Posterior vena cava (tissue), 2 donors: ENCODE measurements around the gene PPP1CA. TPM values are rescaled to one million over a fixed set of nuclear protein-coding genes. Genes with fewer than 3 reads are reported as not detected.
"Not testable (repeated sequence)": the region's sequence is repeated elsewhere in the genome, so short reads cannot be mapped to it uniquely, and the experiment has no call there.

Source experiments
- DNase-seq: peaks from one replicate; pipeline ENCODE4 v3.0.0-alpha.2; 2020; ENCODE audit warnings: low spot score
- intact Hi-C, 2 donors: fragments of 100-400 bp; cut with DNase I; formaldehyde crosslinking; loops; one replicate each; pipeline versions ENCODE4 v1.14.1 to v1.14.2; 2022 to 2023
- total RNA-seq, 2 donors: library from RNA; stranded (reverse); fragmentation: NEBNext Ultra II Directional; extraction: Animal tissue kit (Norgen Biotek cat#: 25700); gene quantifications; one replicate each; pipeline ENCODE4 v1.2.1, GENCODE V29; 2021
- donor health status: DM: yes; HTN: yes; CAD: no.
- donor health status: DM: yes; HTN: yes; CAD: no.

PPP1CA gene
- total RNA-seq, 2 donors from 2014 or later: 62.1 to 70.6 TPM

GRCh38 chr11:67406969-67407687 lies 5.5 kb upstream of the PPP1CA start:
- intact Hi-C loops: loop anchor here in 1 of 2 donors (10.0 kb wide), 1 partner anchor 98 kb away; the partner anchor contains the start of genes CDK2AP2 and PITPNM1
- DNase-seq: no peak

- no peak for DNase-seq
- intact Hi-C loops: loop anchor here in 1 of 2 donors (10.0 kb wide), 1 partner anchor 98 kb away; the partner anchor contains the start of genes CDK2AP2 and PITPNM1
These were observed 4.8 kb upstream of the PPP1CA start for GRCh38 chr11:67406420-67406968.

- intact Hi-C loops: loop anchor here in 1 of 2 donors (10.0 kb wide), 1 partner anchor 99 kb away; the partner anchor contains the start of genes CDK2AP2 and PITPNM1
- no peak for DNase-seq
These were observed 4.2 kb upstream of the PPP1CA start for GRCh38 chr11:67405688-67406339.

- no peak for DNase-seq
- intact Hi-C loops: loop anchor here in 1 of 2 donors (10.0 kb wide), 1 partner anchor 100 kb away; the partner anchor contains the start of genes CDK2AP2 and PITPNM1
These were observed 3.5 kb upstream of the PPP1CA start for GRCh38 chr11:67405196-67405567.

GRCh38 chr11:67404515-67405195 lies 3.0 kb upstream of the PPP1CA start:
- intact Hi-C loops: loop anchor here in 1 of 2 donors (10.0 kb wide), 1 partner anchor 100 kb away; the partner anchor contains the start of genes CDK2AP2 and PITPNM1
- DNase-seq: no peak

- DNase-seq: not testable (repeated sequence)
- intact Hi-C loops: loop anchor here in 1 of 2 donors (10.0 kb wide), 1 partner anchor 102 kb away; the partner anchor contains the start of genes CDK2AP2 and PITPNM1
These were observed 1.4 kb upstream of the PPP1CA start for GRCh38 chr11:67403085-67403484.

- intact Hi-C loops: loop anchor here in 1 of 2 donors (10.0 kb wide), 1 partner anchor 102 kb away; the partner anchor contains the start of genes CDK2AP2 and PITPNM1
These were observed 658 bp upstream of the PPP1CA start for GRCh38 chr11:67402192-67402839.

GRCh38 chr11:67400942-67401494 lies 640 bp downstream of the PPP1CA start:
- intact Hi-C loops: loop anchor here in 1 of 2 donors (10.0 kb wide), 1 partner anchor 104 kb away; the partner anchor contains the start of genes CDK2AP2 and PITPNM1
- no peak for DNase-seq

More at GRCh38 chr11:67402192-67402839, 658 bp upstream of the PPP1CA start:
- DNase-seq: not testable (repeated sequence)

- intact Hi-C loops: loop anchor here in 1 of 2 donors (10.0 kb wide), 1 partner anchor 104 kb away; the partner anchor contains the start of genes CDK2AP2 and PITPNM1
- DNase-seq: no peak
These were observed 1.3 kb downstream of the PPP1CA start for GRCh38 chr11:67400251-67400941.

- intact Hi-C loops: loop anchor here in 1 of 2 donors (5.0 kb wide), 1 partner anchor 477 kb away; no protein-coding TSS in a partner anchor
- no peak for DNase-seq
These were observed 2.7 kb downstream of the PPP1CA start for GRCh38 chr11:67398661-67399563.

GRCh38 chr11:67397986-67398660 lies 3.5 kb downstream of the PPP1CA start:
- intact Hi-C loops: loop anchor here in 1 of 2 donors (5.0 kb wide), 1 partner anchor 476 kb away; no protein-coding TSS in a partner anchor
- no peak for DNase-seq

- intact Hi-C loops: loop anchor here in 1 of 2 donors (5.0 kb wide), 1 partner anchor 475 kb away; no protein-coding TSS in a partner anchor
- no peak for DNase-seq
These were observed 4.1 kb downstream of the PPP1CA start for GRCh38 chr11:67397536-67397935.

GRCh38 chr11:67396587-67397389 lies 4.9 kb downstream of the PPP1CA start:
- no peak for DNase-seq

GRCh38 chr11:67396259-67396581 lies 5.4 kb downstream of the PPP1CA start:
- no peak for DNase-seq
- intact Hi-C loops: loop anchor here in 1 of 2 donors (5.0 kb wide), 1 partner anchor 474 kb away; no protein-coding TSS in a partner anchor

More at GRCh38 chr11:67396587-67397389, 4.9 kb downstream of the PPP1CA start:
- intact Hi-C loops: loop anchor here in 1 of 2 donors (5.0 kb wide), 1 partner anchor 474 kb away; no protein-coding TSS in a partner anchor
